NCI-H128 (cell line): ENCODE measurements around the gene SMIM41.
A peak's percentile ranks its signal among the peaks of the same experiment; 100 is the strongest.

Experiments
- DNase-seq: peaks from one replicate; lab custom pipeline; 2025; ENCODE audit not compliant: unreplicated experiment; lab: John Stamatoyannopoulos, UW

The SMIM41 gene

DNA sequence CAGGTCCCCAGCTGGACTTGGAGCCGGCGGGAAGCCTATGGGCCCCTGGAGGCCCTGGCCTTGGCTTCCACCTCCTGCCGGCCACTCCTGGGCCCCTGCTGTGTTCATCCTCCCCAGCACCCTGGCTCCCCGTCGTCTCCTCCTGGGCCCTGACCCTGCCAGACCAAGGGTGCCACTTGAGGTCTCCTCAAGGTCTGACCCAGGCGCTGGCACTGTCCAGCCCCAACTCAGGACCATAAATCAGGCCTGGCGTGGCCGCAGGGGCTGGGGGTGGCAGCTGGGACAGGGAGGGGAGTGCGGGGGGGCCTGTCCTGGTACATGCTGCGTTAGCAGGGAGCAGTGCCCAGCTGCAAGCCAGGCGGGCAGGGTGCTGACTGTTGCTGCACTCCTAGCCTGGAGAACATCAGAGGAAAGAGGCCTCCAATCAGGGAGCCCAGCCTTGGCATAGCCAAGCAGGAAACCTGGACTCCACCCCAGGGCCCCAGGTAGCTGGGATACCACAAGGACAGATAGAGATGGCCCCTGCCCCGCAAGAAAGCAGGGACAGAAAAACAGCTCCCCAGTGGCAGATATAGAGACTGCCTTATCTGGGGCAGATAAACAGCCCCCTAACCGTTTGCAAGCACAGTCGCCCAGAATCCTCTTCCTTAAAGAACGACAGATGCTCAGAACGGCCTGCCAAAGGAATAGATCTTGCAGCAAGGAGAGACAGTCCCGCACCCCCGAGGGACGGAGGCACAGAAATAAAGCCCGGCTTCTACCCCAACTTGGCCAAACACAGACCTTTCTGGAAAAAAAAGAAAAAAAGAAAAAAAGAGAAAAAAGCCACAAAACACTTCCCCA is 16.2 kb upstream of the SMIM41 start:
- DNase-seq, result no peak

DNA sequence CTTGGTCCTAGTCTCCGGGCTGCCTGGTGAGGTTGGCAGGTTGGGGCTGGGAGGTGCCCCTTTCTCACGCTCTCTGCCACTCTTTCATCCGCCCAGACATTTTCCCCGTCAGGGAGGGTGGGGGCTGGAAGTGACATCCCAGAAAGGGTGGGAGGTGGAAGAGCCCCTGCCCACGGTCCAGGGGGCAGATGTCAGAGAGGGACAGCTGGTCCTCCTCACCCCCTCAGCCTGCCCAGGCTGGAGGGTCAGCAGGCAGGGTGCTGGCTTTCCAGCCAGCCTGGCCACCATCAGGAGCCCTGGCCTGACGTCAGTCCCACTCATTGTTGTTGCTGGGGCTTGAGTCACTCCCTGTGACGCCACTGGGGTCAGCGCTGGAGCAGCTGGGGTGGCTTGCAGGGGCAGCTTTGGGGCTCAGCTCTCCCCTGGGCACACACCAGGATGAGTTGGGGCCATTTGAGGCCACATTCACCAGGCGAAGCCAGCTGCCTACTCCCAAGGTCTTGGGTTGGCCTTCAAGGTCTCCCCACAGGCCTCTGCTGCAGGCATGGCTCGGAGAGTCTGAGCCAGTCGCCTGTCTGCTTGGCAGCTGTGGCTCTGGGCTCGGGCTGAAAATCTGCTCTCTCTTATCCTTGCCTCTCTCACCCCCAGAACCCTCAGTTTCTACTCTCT is 15.4 kb upstream of the SMIM41 start:
- DNase-seq, result no peak

DNA sequence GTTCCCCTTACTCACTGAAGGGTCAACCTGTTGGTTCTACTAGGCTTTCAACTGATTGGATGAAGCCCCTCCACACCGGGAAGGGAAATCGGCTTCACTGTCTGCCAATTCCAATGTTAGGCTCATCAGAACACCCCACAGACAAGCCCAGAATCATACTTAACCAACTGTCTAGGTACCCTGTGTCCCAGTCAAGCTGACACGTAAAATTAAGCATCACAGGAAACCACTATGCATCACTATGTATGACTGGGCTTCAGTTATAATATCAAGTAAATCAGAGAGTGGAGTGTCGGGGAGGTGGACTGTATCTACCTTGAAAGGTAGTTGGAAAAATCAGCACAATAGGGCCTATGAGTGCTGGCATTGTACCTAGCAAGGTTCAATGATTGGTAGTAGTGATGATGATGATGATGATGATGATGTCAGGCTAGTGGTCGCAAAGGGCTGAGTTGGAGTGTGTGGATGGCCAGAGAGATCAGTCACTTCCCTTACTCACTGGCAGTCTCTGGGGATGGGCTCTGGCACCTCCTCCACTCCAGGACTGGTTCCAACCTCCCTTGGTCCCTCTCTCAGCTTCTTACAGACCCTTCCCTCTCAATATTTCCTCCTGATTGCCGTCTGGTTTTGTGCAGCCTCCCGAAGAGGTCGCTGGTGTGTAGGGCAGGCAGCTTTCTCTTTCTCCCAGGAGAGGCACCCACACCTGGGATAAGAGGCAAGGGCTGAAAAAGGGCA is 13.0 kb upstream of the SMIM41 start:
- no peak for DNase-seq

DNA sequence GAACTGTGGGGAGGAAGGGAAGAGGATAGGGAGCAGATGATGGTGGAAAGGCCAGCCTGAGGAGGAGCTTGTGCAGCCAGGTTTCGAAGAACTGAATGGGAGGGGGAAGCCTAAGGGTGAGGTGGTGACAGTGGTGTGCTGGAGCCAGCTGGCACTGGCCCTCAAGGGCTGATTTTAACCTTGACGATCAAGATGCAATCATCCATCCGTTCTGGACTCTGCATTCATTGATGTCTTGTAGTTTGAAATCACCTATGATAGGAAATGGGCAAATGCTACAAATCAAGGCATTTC is 12.5 kb upstream of the SMIM41 start:
- DNase-seq, result no peak

DNA sequence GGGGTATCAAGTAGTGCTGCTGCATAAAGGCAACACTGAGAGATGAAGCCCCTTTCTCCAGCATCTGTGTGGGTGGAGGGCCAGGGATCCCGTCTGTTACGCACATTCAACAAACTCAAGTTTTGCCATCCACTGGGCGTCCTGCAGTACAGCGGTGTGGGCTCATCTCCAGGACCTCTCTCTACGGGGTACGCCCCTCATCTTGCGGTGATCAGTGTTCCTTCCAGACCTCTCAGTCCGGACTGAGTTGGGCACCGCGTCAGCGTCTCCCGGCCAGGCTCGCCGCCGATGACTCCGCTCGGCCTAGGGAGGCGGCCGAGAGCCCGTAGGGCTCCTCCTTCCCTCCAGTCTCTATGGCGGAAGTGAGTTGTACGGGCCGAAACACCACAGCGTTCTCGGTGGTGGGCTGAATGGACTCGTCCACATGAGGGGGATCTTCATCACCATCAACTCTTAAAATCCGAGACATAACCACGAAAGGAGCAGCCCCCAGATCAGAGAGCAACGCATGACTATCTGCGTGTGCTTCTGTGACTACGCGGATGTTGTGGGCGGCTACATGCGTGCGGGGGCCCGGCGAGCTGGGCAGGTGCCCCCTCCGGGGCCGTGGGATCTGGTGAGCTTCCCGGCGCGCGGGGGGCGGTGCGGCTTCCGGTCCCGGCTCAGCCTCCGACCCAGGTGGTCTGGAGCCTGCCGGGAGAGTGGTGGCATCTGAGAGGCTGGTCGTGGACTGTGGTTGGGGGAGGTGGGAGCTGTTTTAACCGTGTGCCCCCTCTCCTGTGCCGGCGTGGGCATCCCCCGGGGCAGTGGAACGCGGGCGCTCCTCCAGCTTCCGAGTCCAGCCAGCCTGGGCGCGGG is 9.9 kb upstream of the SMIM41 start, which contains the start of gene ATG101:
ATG101 (plus strand) TSS at position 652 of the 858 bp plus-strand sequence. CDS start 3,673 bp downstream, outside the sequence.
- peak; percentile 82 for DNase-seq

DNA sequence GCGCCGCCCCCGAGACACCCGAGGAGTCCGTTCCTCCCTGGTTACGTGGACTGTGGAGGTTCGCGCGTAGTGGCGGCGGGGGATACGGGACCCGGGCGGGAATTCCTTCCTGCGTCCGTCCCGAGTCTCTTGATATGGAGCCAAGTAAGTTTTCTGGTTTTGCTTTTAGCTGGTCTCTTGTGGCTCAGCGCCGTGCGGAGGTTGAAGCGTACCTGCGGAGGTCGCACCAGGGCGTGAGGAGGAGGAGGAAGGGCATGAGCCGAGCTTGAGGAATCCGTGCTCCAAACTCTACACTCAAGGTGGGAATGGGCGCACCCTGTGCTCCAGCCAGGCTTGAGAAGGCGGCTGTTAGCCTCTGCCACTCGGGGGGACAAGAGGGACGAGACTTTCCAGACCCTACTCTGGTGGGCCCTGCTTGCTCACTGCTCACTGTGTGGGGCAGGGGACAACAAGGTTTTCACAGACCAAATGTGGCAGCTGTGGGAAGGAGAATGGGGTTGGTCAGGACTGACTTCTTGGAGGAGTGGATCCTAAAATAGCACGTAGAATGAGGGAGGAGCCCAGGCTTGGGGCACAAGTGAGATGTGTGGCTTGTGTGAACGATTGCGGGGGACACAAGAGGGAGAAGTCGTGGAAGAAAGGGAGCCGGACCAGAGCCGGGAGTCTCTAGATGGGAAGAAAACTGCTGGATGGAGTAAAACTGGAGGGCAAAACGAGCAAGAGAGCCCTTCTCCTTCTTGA is 9.1 kb upstream of the SMIM41 start:
- no peak for DNase-seq

DNA sequence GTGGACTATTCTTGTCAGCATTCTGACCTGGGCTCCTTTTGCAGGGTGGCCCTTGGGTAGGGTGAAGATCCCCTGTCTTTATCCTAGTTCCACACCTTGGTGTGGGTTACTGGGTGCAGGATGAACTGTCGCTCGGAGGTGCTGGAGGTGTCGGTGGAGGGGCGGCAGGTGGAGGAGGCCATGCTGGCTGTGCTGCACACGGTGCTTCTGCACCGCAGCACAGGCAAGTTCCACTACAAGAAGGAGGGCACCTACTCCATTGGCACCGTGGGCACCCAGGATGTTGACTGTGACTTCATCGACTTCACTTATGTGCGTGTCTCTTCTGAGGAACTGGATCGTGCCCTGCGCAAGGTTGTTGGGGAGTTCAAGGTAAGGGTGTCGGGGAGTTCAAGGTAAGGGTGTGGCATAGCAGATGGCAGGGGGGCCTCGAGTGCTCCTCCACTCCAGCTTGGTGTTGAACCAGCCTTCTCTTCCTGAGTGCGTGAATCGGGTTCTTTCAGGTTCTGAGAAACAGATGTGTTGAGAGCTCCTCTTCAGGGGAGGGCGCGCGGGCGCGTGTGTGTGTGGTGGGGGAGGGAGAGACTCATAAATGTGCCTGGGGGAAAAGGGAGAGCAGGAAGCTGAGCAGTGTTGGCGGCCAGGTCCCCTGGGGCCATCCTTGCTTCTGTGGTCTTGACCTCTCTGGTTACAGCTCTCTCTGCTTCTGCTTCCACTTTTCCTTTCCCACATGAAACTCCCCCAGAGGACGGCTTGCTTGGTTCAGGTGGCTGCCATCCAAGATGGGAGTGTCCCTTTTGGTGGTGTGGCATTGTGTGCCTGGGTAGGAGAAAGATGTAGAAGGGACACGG is 5.7 kb upstream of the SMIM41 start:
- DNase-seq, result no peak

DNA sequence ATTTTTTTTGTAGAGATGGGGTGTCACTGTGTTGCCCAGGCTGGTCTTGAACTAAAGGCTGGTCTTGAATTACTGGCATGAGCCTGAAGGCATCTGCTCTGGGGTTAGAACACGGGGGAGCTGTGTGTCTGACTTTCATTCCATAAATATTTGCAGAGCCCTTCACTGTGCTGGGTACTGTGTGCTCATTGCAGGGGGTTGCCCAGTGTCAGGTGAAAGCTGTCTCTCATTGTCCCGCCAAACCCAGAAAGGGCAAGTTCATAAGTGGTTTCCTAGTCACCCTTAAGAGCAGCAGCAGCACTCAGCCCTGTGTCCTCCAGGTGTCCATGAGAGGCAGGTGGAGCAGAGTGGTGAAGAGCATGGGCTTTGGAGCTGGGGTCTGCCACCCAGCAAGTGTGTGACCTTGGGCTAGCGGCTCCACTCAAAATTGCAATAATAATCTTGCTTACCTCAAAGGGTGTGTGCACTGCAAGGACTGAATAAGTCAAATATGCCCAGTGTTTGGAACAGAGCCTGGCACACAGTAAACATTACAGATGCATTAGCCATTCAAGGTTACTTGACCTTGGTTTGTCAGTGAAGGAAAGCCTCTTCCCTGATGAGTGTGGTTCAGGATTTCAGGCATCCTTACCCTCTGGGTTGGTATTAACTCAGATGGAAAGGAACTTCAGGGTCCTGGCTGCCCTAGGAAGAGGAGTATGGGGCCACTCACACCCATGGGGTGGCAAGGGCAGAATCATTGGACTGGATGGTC is 4.4 kb upstream of the SMIM41 start:
- no peak for DNase-seq

DNA sequence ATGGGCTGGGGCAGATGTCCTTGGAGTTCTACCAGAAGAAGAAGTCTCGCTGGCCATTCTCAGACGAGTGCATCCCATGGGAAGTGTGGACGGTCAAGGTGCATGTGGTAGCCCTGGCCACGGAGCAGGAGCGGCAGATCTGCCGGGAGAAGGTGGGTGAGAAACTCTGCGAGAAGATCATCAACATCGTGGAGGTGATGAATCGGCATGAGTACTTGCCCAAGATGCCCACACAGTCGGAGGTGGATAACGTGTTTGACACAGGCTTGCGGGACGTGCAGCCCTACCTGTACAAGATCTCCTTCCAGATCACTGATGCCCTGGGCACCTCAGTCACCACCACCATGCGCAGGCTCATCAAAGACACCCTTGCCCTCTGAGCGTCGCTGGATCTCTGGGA is 2.7 kb upstream of the SMIM41 start:
- no peak for DNase-seq

DNA sequence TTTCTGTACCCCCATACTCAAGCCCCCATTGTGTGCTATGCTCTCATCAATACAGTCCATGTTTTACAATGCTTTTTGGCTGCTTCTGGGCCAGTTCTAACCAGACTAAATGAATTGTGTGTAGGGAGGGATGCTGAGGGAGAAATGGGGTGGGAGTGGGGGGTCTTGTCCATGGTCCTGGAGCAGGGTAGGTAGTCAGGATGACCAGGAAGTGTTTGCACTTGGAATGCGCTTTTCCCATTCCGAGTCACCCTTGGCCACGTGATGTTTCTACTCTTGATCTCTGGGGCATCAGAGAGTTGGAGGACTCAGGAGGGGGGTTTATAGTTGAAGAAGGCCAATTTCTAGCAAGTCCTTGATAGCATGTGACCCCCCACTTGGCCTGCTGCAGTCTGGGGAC is 1.2 kb upstream of the SMIM41 start:
- DNase-seq, result no peak

DNA sequence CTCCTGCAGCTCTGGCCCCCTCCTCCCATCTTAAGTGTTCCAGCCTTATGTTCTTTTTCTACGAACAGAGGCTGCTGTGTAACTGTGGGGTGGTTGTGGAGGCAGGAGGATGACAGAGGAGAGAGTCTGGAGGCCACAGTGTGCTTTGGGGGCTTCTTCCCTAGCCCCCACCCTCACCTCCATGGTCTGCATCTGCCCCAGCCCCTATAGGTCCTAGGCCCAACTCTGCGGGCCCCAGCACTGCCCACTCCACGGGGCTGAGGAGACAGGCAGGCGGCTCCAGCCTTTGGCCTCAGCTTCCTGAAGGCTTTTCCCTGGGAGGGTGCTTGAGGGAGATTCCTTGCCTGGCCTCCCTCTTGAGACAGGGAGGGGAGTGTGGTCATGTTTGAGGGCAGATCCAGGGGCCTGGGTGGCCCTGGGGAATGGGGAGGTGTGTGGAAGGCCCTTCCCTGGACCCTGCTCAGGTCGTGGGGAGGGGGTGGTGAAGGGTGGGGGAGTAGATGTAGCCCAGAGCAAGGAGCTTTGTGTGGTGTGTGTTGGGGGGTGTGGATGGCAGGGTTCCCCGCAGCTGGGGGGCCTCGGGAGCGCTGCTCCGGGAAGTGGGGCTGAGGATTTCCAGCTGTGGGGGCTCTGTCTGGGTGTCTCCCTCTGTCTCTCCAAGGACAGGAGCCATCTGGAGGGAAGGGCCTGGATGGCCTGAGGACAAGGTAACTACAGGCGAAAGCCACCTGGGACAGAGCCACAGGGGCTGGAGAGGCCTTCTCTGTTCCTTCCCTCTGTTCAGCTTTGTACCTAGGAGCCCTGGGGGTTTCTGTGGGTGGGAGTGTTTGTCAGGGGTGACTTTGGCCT is 1.1 kb downstream of the SMIM41 start:
- no peak for DNase-seq

DNA sequence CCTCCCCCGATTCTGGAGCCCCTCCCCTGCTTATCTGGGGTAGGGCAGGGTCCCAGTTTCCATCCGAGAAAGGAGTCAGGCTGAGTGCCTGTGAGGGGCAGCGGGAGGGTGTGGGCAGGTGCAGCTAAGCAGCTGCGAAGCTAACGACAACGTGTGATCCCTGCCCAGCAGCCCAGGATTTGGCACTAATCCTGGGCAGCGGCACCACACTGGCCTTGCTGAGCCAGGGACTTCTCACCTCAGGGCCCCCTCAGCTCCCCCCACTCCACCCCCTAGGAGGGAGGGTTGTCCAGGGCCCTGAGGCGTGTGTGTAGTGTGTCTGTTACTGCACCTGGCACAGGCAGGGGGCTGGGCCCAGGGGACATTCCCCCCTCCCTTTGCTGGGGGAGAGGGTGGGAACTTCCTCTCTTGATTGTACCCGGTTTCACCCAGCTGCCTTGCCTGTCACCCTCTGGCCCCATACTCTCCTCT is 1.8 kb downstream of the SMIM41 start:
- no peak for DNase-seq

DNA sequence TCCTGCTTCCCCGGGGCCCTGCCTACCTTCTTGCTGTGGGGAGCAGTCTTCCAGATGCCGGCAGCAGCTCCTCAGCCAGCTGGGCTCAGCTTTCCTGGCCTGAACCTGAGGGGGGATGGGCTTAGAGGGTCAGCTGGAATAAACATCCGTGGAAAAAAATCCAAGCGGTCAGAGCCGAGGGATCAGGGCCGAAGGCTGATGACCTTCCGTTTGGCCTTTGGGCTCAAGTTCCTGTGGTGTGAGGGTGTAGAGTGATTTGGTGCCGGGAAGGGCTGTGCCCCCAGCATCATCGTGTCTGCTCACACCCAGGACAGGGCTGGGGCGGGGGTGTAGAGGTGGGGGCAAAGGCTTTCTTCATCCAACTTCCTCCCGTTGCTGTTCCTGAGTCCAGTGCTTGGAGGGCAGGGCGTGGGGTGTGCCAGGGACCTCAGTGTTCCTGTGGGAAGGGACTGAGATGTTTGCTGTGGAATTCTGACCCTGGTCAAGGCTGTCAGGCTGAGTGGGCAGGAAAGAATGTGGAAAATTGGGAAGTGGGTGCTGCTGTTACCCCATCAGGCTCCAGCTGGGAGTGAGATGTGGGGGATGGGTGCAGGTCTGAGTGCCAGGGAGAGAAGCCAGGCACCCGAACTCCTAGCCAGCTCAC is 2.6 kb downstream of the SMIM41 start:
- no peak for DNase-seq

DNA sequence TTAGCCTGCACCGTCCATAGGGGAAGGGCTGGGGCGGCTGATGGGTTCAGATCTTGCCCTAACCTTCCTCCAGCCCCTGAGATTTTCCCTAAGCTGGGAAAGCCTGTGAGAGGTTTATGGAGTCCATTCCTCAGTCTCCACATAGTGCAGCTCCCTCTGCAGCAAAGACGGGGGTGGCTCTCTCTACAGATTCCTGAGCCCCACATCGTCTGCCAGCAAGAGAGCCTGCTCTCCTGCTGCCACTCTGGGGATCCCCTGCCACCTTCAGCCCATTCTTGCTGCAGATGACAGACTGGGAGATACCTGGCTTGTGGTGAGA is 3.1 kb downstream of the SMIM41 start:
- no peak for DNase-seq

DNA sequence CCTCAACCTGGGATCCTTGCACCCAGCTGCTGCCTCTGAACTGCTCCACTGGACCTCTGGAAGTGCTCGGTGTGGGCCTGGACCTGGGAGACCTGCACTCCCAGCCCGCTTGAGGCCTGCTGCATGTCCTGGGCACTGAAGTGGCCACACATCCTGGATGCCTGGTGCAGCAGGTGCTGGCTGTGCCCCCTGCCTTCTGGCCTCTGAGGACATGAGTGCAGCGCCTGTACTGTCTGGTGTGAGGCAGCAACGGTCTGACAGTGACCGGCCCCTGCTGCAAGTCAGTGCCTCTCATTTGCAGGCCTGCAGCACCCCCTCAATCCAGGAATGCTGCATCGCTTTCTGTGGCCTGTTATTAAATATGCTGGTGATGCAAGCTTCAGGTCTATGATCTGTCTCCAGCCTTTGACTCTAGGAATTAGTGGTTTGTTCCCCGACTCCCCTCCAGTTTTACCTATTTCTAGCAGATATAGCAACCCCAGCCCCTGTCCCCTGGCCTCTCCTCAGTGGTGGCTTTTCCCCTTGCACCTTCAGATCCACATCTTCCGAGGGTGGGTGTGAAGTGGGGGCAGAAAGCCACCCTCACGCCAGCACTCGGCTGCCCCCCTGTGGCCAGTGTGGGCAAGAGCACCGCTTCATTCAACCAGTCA is 3.6 kb downstream of the SMIM41 start:
- DNase-seq, result no peak

DNA sequence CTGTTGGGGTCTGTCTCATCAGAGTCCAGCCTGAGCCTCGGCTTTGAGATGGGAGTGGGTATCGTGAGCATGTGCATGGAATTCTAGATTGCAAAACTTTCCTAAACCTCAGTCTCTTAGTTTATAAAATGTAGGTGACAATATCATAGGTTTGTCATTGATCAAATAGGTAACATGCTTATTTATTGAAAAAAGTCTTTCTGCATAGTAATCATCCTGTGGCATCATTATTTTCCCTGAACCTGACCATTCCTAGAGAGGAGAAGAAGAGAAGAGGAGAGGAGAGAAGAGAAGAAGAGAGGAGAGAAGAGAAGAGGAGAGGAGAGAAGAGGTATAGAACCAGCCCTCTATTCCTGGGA is 4.1 kb downstream of the SMIM41 start:
- DNase-seq, result no peak
